MCF 10A (cell line): ENCODE data around the gene DMXL2. TPM values are rescaled to one million over a fixed set of nuclear protein-coding genes. Genes with fewer than 3 reads are reported as not detected.

Experiments
- BruUV-seq: library from RNA; stranded (reverse); fragments of 400-500 nt; replicated peaks from 2 replicates; lab custom pipeline; 2021; lab: Mats Ljungman, UMichigan
- CTCF ChIA-PET: fragments of 300-600 bp; sonication (Branson Sonifier 250); formaldehyde crosslinking; extraction: SDS; loops from one replicate; lab custom pipeline; 2021; ENCODE audit warnings: antibody characterized with exemption, inconsistent platforms; lab: Yijun Ruan, JAX
- POLR2A ChIA-PET: fragments of 300-600, 350-650 bp; sonication (Branson Sonifier 250); formaldehyde crosslinking; extraction: SDS; loops from one replicate; lab custom pipeline; 2020; ENCODE audit warnings: antibody characterized with exemption, inconsistent platforms; lab: Yijun Ruan, JAX
- DNase-seq: peaks from one replicate; pipeline ENCODE4 v3.0.0-alpha.2; 2018; ENCODE audit not compliant: unreplicated experiment
- H3K27ac Mint-ChIP-seq: one replicate; pipeline ENCODE4 v1.8.0; 2022; ENCODE audit warnings: mild to moderate bottlenecking, low read depth, mixed read lengths; ENCODE audit not compliant: unreplicated experiment
- H3K27me3 Mint-ChIP-seq: one replicate; pipeline ENCODE4 v1.8.0; 2022; ENCODE audit warnings: mixed read lengths; ENCODE audit not compliant: insufficient read depth, unreplicated experiment
- H3K36me3 Mint-ChIP-seq: one replicate; pipeline ENCODE4 v1.8.0; 2022; ENCODE audit warnings: mild to moderate bottlenecking, moderate library complexity, mixed read lengths; ENCODE audit not compliant: insufficient read depth, unreplicated experiment
- H3K4me1 Mint-ChIP-seq: one replicate; pipeline ENCODE4 v1.8.0; 2022; ENCODE audit warnings: mixed read lengths; ENCODE audit not compliant: insufficient read depth, unreplicated experiment
- H3K4me3 Mint-ChIP-seq: one replicate; pipeline ENCODE4 v1.8.0; 2022; ENCODE audit warnings: mild to moderate bottlenecking, moderate library complexity, mixed read lengths; ENCODE audit not compliant: unreplicated experiment
- H3K9me3 Mint-ChIP-seq: one replicate; pipeline ENCODE4 v1.8.0; 2022; ENCODE audit warnings: mixed read lengths; ENCODE audit not compliant: unreplicated experiment
- intact Hi-C: fragments of 100-400 bp; cut with micrococcal nuclease; formaldehyde crosslinking; loops from 2 replicates; pipeline ENCODE4 v1.14.1; 2022
- total RNA-seq: library from RNA; stranded (reverse); gene quantifications from 2 replicates; pipeline ENCODE4 v1.2.3, GENCODE V29; 2022
- TF ChIP-seq, protein P1 (sequence below): fragments of 200-600 bp; IDR thresholded peaks from one replicate; pipeline ENCODE4 v1.8.0; 2022; ENCODE audit warnings: antibody characterized with exemption, mild to moderate bottlenecking; ENCODE audit not compliant: unreplicated experiment

DMXL2 gene
- total RNA-seq, 1 experiment from 2014 or later, result 13.6 TPM

DNA sequence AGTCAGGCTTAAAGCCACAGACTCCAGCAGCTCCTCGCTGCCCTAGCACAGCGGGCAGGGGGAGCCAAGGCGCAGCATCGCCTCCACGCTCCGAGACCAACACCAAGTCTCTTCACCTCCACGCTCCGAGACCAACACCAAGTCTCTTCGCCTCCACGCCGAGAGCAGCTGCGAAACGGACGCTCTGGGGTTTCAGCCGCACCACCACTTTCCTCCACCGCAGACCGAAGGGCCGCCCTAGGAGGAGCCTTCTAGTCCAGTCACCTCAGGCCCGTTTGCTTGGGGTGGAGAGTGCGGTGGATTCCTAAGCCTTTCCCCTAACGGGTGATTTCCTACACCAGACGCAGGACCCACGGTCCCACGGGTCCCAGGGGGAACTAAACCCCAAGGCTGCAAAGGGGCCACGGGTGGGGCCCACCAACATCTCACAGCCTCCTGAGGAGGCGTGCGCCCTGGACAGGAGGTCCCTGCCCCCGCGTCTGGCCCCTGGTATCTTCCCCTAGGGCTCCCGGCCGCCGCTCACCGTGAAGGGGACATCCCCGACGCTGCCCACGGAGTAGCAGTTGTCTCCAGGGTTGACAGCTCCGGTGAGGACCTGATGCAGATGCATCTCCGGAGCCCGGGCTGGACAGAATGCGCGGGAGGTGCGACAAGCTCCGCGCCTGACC lies 501 bp downstream of the DMXL2 start:
- BruUV-seq, result no TSS peak
- Mint-ChIP-seq H3K9me3 (no peaks in the 10 kb centered on the region), H3K27me3 (no peaks in the 10 kb centered on the region), H3K36me3 (peaks cover 10% of the 10 kb centered on the region), H3K27ac (peak overlapping the region; percentile 90), H3K4me3 (peak overlapping the region; percentile 99), H3K4me1 (peaks cover 27% of the 10 kb centered on the region)
- intact Hi-C loops, result loop anchor here (1.0 kb wide), 1 partner anchor 85 kb away; no protein-coding TSS in a partner anchor
- CTCF ChIA-PET, result interaction anchor here (0.5 to 4.0 kb wide), 8 partner anchors 11 to 288 kb away, joined by 3 to 28 read pairs (median 6); no protein-coding TSS in a partner anchor
- peak; percentile 61 for DNase-seq
- POLR2A ChIA-PET, result interaction anchor here (0.6 to 3.4 kb wide), 18 partner anchors 8 to 429 kb away, joined by 3 to 29 read pairs (median 4); partner anchors contain the start of gene LYSMD2
- TF ChIP-seq, protein P1, sequence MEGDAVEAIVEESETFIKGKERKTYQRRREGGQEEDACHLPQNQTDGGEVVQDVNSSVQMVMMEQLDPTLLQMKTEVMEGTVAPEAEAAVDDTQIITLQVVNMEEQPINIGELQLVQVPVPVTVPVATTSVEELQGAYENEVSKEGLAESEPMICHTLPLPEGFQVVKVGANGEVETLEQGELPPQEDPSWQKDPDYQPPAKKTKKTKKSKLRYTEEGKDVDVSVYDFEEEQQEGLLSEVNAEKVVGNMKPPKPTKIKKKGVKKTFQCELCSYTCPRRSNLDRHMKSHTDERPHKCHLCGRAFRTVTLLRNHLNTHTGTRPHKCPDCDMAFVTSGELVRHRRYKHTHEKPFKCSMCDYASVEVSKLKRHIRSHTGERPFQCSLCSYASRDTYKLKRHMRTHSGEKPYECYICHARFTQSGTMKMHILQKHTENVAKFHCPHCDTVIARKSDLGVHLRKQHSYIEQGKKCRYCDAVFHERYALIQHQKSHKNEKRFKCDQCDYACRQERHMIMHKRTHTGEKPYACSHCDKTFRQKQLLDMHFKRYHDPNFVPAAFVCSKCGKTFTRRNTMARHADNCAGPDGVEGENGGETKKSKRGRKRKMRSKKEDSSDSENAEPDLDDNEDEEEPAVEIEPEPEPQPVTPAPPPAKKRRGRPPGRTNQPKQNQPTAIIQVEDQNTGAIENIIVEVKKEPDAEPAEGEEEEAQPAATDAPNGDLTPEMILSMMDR, result peak; percentile 14

DNA sequence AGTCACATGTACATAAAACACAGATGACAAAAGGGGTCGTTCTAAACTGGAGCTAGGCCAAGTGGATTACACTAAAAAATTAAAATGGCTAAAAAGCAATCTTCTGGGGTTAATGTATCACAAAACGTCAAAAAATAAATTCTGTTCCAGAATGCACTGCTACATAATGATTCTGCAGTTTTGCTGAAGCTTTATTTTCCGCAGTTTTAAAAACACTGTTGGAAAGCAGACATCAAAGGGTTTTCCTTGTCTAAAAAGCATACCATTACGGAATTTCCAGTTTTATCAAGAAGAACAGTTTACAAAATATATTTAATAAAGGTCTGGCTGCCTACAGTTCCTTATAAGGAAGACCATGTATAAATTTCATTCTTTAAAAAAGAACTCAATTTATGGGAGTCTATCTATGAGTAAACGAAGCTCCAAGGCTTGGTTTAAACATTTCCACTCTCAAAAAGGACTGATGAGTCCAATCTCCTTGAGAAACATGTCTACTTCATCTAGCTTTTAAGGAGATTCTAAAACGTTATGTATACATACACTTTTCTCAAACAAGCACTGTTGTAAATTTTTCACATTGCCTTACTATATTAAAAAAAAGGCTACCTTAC lies 1.3 kb downstream of the DMXL2 start:
- ChIA-PET POLR2A (interaction anchor here (0.7 to 3.4 kb wide), 15 partner anchors 7 to 429 kb away, joined by 3 to 29 read pairs (median 4); partner anchors contain the start of gene LYSMD2), CTCF (interaction anchor here (0.5 to 4.0 kb wide), 10 partner anchors 10 to 289 kb away, joined by 3 to 28 read pairs (median 5); no protein-coding TSS in a partner anchor)
- Mint-ChIP-seq H3K36me3 (peaks cover 10% of the 10 kb centered on the region), H3K27ac (peak overlapping the region; percentile 90), H3K9me3 (no peaks in the 10 kb centered on the region), H3K4me3 (peak overlapping the region; percentile 99), H3K4me1 (peaks cover 27% of the 10 kb centered on the region), H3K27me3 (no peaks in the 10 kb centered on the region)
- no peak for DNase-seq
- intact Hi-C loops, result no loop called here
- TF ChIP-seq, protein P1, result no peak
- TSS peak; percentile 13 for BruUV-seq

DNA sequence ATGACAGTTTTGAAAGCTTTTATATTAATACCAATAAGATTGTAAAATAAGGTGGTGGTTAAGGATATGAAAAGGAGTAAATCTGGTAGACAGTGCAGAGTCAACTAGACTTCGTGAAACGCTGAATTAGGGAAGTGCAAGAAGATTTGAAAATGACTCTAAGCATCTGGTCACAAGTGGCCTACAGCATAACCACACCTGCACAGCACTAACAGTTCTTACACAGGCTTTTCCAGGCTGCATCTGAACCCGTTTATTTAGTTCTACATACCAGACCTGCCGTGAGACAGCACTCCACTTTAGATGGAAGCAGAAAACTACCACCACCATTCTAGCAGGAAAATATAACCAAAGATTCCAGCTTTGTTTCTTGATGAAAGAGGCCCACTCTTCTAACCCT lies 1.9 kb downstream of the DMXL2 start:
- ChIA-PET POLR2A (interaction anchor here (0.5 to 3.4 kb wide), 7 partner anchors 10 to 451 kb away, joined by 3 to 29 read pairs (median 3); partner anchors contain the start of gene LYSMD2), CTCF (interaction anchor here (0.6 to 4.0 kb wide), 8 partner anchors 9 to 156 kb away, joined by 3 to 28 read pairs (median 5); no protein-coding TSS in a partner anchor)
- BruUV-seq, result no TSS peak
- intact Hi-C loops, result no loop called here
- peak overlapping the region; percentile 99 for H3K4me3 Mint-ChIP-seq
- peaks cover 10% of the 10 kb centered on the region for H3K36me3 Mint-ChIP-seq
- DNase-seq, result no peak
- H3K9me3 Mint-ChIP-seq, result no peaks in the 10 kb centered on the region
- H3K4me1 Mint-ChIP-seq, result peaks cover 27% of the 10 kb centered on the region
- no peaks in the 10 kb centered on the region for H3K27me3 Mint-ChIP-seq
- TF ChIP-seq, protein P1, result no peak
- peak overlapping the region; percentile 63 for H3K27ac Mint-ChIP-seq

DNA sequence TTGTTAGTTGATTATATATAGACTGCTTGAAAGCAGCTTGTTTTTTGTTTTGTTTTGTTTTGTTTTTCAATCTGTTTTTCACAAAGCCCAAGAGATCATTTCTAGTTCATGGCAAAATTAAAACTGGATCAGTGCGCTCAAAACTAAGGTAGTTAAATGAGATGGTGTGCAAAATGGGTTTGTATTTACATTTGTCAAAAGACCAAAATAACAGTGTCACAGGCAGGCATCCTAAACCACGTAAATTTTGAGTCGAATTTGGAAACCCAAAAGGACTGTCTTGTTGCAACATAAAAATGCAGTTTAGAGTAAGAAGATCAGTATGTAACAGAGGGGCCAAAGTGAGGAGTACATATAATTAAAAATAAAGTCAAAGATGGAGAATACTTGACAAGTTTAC lies 2.4 kb downstream of the DMXL2 start:
- Mint-ChIP-seq H3K4me3 (no peak overlapping the region), H3K27ac (peak overlapping the region; percentile 63)
- CTCF ChIA-PET, result interaction anchor here (0.6 to 4.0 kb wide), 5 partner anchors 9 to 84 kb away, joined by 3 to 28 read pairs (median 5); no protein-coding TSS in a partner anchor

More for the DNA sequence above, 2.4 kb downstream of the DMXL2 start:
- Mint-ChIP-seq H3K27me3 (no peaks in the 10 kb centered on the region), H3K36me3 (peaks cover 10% of the 10 kb centered on the region), H3K9me3 (no peaks in the 10 kb centered on the region), H3K4me1 (peaks cover 27% of the 10 kb centered on the region)
- DNase-seq, result no peak
- POLR2A ChIA-PET, result interaction anchor here (0.5 to 1.2 kb wide), 6 partner anchors 9 to 451 kb away, joined by 3 to 5 read pairs (median 3); no protein-coding TSS in a partner anchor
- intact Hi-C loops, result no loop called here
- TF ChIP-seq, protein P1, result no peak
- no TSS peak for BruUV-seq
